22Rv1 (cell line): ENCODE measurements around the gene ZNF738.

Experiments
- CTCF ChIP-seq: fragments of 450-650 bp; IDR thresholded peaks from 2 replicates; pipeline ENCODE4 v1.5.1; 2017; ENCODE audit warnings: mild to moderate bottlenecking
- ZFX ChIP-seq: fragments of 450-650 bp; IDR thresholded peaks from 2 replicates; pipeline ENCODE4 v1.6.1; 2017; ENCODE audit warnings: antibody characterized with exemption, borderline replicate concordance

GRCh38 chr19:21383980-21384582, 25.3 kb downstream of the ZNF738 start:
- TF ChIP-seq CTCF = no peak
- TF ChIP-seq ZFX = no peak
